LHCN-M2 (cell line): ENCODE data around the gene LRP5. TPM values are rescaled to one million over a fixed set of nuclear protein-coding genes. Genes with fewer than 3 reads are reported as not detected.
"Not testable (repeated sequence)": the region's sequence is repeated elsewhere in the genome, so short reads cannot be mapped to it uniquely, and the experiment has no call there.

Experiments used
- DNase-seq: peaks from one replicate; pipeline ENCODE4 v3.0.0-alpha.2; 2012; ENCODE audit warnings: low read depth
- total RNA-seq: library from RNA; depleted of rRNA; stranded (reverse); fragments of >200 nt; gene quantifications from 2 replicates; pipeline ENCODE4 v1.2.3, GENCODE V29; 2014

The LRP5 gene
- total RNA-seq, 1 experiment from 2014 or later, result 17.2 TPM

- no peak for DNase-seq
These were observed 16.1 kb downstream of the LRP5 start for GRCh38 chr11:68328374-68329091.

DNA sequence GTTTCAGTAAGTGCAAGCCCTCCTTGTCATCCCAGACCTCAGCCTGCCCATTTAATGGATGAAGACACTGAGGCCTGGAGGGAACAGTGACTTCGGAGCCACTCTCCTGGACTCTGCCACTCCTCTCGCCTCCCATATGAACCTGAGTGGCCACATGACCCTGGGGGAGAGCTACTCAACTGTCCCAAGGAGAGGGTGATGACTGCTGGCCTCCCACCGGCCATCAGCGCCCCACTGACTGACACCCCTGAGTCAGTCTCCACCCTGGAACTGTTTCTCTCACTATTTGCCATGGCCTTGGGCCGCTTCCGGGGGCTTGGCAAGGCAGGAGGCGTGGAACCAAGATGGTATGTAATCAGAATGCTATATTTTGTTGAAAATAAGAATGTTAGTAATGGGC, 17.1 kb downstream of the LRP5 start:
- no peak for DNase-seq

DNA sequence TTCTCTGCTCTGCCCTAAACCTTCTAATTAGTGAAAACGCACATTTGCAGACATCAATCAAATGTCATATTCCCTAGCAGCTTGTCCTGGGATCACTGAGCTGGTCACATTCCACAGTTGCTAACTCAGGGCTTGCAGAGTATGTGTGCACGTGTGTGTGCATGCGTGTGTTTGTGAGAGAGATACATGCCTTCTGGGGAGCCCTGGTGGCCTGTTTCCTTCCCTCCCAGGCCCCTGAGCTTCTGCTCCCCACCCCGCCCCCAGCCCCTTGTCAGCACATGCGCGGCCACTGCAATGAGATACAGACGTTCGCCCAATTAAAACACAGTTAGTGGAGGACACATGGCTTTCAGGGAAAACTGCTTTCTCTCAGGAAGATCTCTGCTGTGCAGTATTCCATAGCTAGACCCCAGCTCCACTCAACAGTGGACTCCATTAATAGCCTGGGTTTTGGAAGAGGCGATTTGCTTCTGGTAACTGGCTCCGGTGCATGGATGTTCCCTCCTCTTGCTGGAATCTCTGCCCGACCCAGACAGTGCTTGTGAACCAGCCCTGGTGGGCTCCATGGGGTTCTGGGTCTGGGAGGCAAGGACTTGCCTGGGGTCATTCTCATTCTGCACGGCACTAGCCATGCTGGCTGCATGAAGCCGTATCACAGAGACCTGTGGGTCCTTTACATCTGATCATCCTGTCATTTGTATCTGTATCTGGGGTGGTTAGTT, 17.7 kb downstream of the LRP5 start:
- DNase-seq, result peak; percentile 78

GRCh38 chr11:68330700-68331337, 18.4 kb downstream of the LRP5 start:
- no peak for DNase-seq

GRCh38 chr11:68331338-68331947, 19.1 kb downstream of the LRP5 start:
- DNase-seq, result no peak

GRCh38 chr11:68332186-68332585, 19.8 kb downstream of the LRP5 start:
- DNase-seq, result no peak

DNA sequence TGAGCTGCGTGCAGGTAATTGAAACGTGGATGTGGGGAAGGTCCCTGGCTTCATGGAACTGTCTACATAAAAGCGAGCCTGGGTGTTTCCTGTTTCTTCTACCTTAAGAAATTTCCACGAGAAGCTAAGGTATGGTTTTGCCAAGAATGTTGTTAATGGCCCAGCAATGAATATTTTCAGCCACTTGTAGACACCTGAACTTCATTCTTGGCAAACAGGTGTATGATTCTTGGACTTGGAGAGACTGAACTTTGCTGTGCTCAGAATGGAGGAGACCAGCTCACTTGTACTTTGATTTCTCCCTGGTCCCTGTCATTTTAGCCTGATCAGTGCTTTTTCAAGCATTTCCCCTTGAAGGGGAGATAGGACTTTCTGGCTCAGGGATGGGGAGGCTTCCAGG, 20.8 kb downstream of the LRP5 start:
- DNase-seq, result no peak

DNA sequence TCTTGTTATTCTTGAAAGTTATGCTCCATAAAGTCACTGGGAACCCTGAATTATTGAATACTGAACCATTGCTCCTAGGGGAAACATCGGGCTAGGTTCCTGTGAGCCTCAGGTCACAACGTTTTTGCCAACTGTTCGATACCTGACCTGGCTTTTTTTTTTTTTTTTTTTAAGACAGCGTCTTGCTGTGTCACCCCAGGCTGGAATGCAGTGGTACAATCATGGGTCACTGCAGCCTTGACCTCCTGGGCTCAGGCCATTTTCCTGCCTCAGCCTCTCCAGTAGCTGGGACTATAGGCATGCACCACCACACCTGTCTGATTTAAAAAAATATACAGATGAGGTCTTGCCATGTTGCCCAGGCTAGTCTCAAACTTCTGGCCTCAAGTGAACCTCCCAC, 22.5 kb downstream of the LRP5 start:
- no peak for DNase-seq

GRCh38 chr11:68335683-68336082, 23.3 kb downstream of the LRP5 start:
- DNase-seq, result no peak

GRCh38 chr11:68336716-68337115, 24.3 kb downstream of the LRP5 start:
- DNase-seq, result no peak

DNA sequence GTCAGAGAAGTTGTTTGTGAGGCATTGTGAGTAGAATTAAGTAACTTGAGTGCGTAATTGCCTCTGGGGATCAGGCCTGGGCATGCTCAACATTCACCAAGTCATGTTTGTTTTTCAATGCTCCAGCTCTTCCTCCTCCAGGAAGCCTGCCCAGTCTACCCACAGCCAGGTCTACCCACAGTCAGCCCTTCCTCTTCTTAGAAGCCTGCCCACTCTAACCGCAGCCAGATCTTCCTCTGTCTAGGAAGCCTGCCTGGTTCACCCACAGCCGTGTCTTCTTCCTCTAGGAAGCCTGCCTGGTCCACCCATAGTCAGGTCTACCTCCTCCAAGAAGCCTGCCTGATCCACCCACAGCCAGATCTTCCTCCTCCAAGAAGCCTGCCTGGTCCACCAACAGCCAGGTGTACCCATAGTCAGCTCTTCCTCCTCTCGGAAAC, 25.0 kb downstream of the LRP5 start:
- DNase-seq, result no peak

- peak; percentile 35 for DNase-seq
These were observed 25.8 kb downstream of the LRP5 start for GRCh38 chr11:68338051-68338780.

DNA sequence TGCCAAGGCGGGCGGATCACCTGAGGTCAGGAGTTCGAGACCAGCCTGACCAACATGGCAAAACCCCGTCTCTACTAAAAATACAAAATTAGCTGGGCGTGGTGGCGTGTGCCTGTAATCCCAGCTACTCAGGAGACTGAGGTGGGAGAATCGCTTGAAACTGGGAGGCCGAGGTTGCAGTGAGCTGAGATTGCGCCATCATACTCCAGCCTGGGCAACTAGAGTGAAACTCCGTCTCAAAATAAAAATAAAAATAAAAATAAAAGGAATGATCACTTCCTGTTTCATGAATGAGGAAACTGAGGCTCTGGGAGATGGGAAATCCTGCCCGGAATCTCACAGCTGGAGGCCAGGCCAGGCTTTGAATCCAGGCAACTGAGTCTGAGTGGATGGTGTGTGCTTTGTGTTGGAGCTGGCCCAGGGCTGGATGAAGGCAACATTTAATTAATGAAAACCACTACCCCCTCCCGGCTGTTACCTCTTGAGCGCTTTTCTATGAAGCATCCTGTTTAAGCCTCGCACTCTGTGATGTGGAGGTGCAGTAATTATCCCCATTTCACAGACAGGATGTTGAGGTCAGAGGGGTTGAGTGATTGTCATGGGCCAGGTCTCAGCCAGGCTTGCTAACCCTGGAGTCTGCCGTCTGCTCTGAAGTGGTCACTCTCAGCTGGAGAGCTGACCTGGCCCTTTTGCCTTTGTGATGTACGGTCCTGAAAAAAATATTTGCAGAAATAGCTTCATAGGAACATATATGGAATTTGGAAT, 27.8 kb downstream of the LRP5 start:
- no peak for DNase-seq

- peak; percentile 36 for DNase-seq
These were observed 28.6 kb downstream of the LRP5 start for GRCh38 chr11:68340784-68341556.

- DNase-seq, result no peak
These were observed 29.4 kb downstream of the LRP5 start for GRCh38 chr11:68341557-68342458.

- DNase-seq, result peak; percentile 5
These were observed 30.2 kb downstream of the LRP5 start for GRCh38 chr11:68342459-68343158.

GRCh38 chr11:68343761-68344256, 31.4 kb downstream of the LRP5 start:
- DNase-seq, result no peak

DNA sequence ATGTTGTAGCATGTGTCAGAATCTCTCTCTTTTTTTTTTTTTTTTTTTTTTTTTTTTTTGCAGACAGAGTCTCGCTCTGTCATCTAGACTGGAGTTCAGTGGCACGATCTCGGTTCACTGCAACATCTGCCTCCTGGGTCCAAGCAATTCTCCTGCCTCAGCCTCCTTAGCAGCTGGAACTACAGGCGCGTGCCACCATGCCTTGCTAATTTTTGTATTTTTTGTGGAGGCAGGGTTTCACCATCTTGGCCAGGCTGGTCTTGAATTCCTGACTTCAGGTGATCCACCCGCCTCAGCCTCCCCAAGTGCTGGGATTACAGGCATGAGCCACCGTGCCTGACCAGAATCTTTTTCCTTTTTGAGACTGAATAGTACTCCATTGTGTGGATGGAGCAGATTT, 32.4 kb downstream of the LRP5 start:
- not testable (repeated sequence) for DNase-seq
